ENCODE measurements around the gene LEKR1. TPM values are rescaled to one million over a fixed set of nuclear protein-coding genes. Genes with fewer than 3 reads are reported as not detected.

Gene LEKR1
- total RNA-seq, 1 experiment from 2014 or later = not detected

DNA sequence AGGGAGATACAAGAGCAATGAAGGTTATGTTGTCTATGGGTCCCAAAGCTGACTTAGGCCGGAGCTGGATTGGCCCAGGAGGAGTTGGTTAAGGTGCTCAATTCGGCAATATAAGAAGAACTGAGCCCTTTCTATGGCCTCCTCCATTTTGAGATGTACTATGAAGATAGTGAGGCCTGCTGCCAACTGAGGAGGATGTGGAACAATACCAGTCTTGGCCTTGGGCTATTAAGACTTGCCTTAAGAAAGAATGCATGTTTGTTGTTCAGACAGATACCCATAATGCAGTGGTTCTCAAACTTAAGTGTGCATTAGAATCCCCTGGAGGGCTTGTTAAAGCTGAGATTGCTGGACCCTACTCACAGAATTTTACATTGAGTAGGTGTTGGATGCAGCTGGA is 24.4 kb upstream of the LEKR1 start:
- no peak for DNase-seq (ENCODE audit: low read depth, low spot score)
- in situ Hi-C loops (cut with HindIII; ENCODE audit: low pct_unique_long_range_greater_than_20kb, low sequenced_read_pairs) = no loop called here

DNA sequence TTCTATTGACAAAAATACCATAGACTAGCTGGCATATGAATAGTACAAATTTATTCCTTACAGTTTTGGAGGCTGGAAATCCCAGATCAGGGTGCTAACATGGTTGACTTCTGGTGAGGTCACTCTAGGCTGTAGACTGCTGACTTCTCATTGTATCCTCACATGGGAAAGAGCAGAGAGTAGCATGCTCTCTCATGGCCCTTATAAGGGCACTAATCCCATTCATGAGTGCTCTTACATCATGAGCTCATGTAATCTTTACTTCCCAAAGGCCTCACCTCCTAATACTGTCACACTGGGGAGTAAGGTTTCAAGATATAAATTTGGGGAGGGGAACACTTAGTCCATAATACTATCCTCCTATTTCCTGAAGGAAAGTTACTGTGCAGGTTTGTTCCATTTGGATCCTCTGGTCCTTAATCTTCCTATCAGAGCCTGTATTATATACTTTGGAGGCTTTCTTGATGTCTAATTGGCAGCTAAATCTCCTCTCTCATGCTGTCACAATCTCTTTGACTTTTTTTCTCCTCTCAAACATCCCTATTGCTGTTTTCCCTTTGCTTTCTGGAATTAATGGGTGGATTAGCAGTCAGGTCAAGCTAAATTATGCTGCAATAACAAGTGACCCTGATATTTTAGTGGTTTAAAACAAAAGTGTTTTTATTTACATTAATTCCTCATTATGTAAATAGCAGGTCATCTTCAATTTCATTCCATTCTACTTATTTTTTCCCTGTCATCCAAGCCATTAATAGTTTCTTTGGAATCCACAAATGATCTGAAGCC is 23.1 kb upstream of the LEKR1 start:
- in situ Hi-C loops (cut with HindIII; ENCODE audit: low pct_unique_long_range_greater_than_20kb, low sequenced_read_pairs) = no loop called here
- DNase-seq (ENCODE audit: low read depth, low spot score) = no peak

DNA sequence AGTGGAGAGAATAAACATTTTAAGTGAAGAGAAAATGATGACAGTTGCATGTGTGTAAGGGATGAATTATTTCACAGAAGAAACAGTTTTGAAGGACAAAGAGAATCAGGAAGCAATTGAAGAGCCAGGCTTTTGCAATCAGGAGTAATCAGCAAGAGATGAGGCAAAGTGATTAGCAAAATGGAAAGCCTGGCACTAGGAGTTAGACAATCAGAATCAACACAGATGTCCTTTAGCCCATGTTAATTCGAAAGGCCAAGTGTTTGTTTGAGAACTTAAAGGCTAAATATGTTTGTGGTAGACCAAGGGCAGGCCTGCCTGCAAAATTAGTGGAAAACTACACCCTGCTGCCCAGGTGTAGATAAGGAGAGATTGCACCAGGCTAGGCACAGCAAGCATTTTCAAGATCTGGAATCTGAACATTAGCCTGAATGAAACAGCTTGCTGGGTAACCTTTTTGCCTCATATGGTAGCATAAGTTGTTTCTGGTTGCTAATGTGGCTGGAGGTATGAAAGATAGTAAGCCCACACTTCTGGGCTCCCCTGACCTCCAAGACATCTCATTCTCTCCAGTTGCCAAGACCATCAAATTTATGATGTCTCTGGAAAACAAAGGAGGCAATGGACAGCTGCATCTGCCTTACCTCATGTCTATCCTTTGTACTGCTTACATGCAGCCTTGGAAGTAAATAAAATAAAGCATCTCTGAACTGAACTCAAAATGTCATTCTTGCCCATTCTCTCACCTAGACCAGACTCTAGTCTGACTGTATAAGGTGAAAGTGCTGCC is 22.0 kb upstream of the LEKR1 start:
- in situ Hi-C loops (cut with HindIII; ENCODE audit: low pct_unique_long_range_greater_than_20kb, low sequenced_read_pairs) = no loop called here
- no peak for DNase-seq (ENCODE audit: low read depth, low spot score)

DNA sequence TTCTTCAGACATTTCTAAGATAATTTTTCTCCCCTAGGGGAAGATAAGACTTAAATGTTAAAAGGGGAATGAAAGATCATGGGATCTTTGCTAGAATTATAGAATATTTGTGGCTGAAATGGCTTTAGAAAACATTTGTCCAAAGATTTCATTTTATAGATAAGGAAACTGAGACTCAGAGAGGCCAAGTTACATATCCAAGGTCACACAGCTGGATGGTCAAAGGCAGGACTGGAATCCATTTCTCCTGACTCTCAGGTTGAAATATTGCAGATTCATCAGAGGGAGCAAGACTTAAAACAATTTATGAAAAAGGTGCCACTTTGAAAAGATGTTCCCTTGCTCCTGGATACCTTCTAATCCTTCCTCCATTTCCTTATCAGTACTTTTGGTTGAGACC is 19.5 kb upstream of the LEKR1 start:
- in situ Hi-C loops (cut with HindIII; ENCODE audit: low pct_unique_long_range_greater_than_20kb, low sequenced_read_pairs) = no loop called here
- no peak for DNase-seq (ENCODE audit: low read depth, low spot score)

DNA sequence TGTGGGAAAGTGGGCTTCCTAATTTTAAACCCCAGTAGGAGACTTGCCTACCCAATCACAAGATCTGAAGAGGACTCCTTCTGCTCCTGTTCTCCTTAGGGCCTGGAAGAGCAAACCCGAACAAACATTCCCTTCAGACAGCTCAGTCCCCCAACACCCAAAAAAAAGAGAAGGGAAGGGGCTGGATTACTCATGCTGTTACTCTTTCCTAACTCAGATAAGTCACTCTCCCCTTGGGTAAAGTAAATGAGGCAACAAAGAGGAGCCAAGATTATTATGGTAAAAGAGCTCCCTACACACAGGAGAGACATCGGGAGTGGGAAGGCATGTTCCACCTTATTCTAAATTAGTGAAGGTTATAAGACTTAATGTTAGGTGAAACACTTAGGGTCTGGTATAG is 18.1 kb upstream of the LEKR1 start:
- in situ Hi-C loops (cut with HindIII; ENCODE audit: low pct_unique_long_range_greater_than_20kb, low sequenced_read_pairs) = no loop called here
- DNase-seq (ENCODE audit: low read depth, low spot score) = no peak

DNA sequence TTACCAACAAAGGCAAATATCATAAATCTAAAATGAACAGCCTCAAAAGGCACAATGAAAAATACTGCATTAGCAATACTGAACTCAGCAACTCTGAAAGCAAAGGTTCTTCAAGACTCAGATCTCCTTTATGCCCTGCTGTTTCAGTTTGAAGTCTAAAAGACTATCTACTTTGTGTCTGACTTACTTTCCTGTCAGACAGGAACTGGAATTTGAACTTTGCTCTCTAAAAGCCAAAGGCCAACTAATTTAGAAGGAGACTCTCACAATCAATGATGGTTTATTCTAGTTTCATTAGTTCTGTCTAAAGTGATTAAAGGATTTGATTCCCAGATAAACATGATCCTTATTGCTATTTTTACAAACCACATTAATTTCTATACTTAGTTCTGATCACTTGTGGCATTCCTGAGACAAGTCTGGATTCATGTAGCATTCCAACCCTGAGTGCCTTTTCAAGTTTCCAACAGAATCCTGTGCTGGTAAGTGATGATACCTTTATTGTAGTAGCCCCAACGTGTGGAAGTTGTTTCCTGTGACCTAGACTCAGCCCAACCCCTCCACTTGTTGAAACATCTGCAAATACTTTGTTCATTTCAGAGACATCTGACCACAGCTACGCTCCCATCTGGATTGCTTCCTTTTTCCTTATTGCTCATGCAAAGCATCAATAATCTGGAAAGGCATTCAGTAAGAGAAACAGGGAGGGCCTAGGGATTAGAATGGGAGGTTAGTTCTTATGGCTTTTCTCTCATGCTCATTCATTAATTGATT is 14.9 kb upstream of the LEKR1 start:
- DNase-seq (ENCODE audit: low read depth, low spot score) = no peak
- in situ Hi-C loops (cut with HindIII; ENCODE audit: low pct_unique_long_range_greater_than_20kb, low sequenced_read_pairs) = no loop called here

DNA sequence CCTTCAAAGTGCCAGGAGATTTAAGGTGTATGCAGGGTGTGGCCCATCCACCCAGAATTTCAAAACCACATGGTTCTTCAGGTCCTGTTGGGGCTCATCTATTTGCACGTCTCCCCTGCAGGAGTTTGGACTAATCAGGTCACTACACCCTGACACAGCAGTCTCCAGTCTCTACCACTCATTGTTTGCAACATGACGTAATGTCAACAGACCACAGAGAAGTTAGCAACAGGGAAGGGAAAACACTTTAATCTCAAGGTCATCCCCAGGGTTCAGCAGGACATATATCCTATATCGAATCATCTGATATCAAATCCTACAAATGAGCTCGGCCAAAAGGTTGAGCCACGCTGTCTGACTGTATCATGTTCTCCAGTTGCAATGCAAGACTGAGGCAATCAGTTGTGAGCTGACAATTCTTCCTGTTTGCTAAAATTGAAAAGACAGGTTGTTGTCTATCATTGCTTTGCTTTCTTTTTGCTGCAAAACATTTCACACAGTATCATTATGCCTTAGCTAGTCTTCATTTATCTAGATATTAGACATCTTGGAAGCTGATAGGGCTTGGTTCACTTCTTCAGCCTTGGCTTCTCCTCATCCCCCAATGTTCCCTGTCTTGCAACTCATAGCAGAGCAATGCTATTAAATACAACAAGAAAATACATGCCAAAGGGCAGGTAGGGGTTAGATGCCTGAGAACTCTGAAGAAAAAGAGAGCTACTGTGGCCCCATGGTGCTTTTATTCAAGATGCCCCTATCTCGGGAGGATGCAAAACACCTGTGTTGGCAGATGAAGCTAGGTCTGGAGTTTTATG is 13.4 kb upstream of the LEKR1 start:
- no peak for DNase-seq (ENCODE audit: low read depth, low spot score)
- in situ Hi-C loops (cut with HindIII; ENCODE audit: low pct_unique_long_range_greater_than_20kb, low sequenced_read_pairs) = no loop called here

DNA sequence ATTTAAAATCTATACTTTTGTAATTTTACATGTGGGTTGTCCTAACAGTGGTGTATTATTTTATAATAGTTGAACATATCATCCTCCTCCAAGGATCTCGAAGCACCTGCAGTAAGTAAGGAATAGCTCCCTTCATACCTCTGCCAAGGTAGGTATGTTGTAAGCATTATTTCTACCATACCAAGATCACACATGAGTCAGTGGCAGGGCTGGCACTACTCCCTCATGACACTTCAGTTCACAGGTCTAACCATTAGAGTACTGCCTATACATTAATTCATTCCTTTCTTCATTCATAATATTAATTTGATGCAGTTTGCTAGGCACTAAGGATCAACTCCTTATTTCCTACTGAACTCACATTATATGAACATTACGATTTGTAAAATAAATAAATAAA is 11.9 kb upstream of the LEKR1 start:
- DNase-seq (ENCODE audit: low read depth, low spot score) = no peak
- in situ Hi-C loops (cut with HindIII; ENCODE audit: low pct_unique_long_range_greater_than_20kb, low sequenced_read_pairs) = no loop called here

DNA sequence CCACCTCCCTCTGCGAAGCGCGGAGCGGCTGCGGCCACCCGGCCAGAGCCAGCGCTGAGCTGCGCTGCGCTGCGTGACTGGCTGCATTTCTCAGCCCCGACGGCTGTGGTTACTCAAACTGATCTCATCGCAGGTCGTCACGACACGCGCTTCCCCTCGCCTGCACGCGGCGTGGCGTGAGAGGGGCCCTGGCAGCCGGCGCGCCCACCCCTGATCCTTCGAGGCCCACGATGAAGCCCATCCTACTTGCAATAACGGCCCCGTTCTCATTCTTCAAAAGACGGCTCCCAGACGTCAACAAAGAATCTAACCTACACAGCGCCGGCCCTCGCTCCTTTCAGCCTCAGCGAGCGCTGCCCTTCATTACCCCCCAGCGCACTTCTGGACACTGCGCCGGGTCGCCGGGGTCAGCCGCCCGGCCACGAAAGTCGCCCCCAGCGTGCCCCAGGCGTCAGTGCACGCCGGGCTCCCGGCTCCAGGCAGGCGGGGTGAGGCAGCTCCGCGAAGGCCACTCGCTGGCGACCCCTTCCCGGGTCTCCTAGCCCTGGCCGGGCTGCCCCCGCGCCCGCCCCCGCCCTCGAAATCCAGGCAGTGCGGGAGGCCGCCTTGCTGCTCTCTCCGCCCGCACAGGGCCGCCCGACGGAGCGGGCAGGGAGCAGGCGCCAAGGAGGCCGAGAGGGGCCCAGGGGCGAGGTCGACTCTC is 9.9 kb upstream of the LEKR1 start:
- DNase-seq (ENCODE audit: low read depth, low spot score) = no peak
- in situ Hi-C loops (cut with HindIII; ENCODE audit: low pct_unique_long_range_greater_than_20kb, low sequenced_read_pairs) = no loop called here

DNA sequence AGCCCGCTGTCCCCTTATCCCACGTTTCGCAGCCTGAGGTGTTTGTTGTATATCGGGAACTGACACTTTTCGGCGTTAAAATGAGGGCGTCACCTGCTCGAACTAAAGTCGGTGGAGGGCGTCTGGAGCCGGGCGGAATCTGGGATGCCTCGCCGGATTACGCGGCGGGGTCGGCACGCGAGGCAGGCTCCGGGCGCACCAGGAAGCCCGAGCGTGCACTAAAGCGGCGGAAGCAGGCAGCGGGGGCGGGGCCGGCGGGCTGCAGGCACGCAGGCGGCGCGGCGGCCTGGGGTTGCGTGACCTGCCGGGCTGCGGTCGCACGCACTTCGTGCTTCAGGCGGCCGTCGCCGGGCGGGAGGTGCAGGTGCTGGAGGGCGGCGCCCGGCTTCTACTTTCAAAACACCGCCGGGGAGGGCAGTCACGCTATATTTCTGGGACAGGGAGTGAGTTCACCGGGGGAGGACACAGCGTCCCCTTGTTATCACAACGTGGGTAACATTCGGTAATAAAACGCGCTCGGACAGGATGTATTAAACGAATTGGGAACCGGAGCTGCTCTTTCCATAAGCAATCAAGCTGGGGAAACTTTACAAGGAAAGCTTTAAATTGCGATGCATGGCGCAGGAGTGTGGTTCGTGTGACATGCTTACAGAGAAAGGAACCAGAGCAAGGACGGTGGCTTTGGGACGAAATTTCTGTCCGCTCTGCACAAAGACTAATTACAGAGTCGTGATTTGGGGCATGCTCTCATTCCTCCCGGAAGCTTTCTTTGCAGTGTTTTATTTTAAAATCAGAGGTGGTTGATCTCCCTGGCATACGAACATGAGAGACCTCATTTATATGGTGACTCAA is 9.1 kb upstream of the LEKR1 start:
- DNase-seq (ENCODE audit: low read depth, low spot score) = peak; percentile 51
- in situ Hi-C loops (cut with HindIII; ENCODE audit: low pct_unique_long_range_greater_than_20kb, low sequenced_read_pairs) = no loop called here

DNA sequence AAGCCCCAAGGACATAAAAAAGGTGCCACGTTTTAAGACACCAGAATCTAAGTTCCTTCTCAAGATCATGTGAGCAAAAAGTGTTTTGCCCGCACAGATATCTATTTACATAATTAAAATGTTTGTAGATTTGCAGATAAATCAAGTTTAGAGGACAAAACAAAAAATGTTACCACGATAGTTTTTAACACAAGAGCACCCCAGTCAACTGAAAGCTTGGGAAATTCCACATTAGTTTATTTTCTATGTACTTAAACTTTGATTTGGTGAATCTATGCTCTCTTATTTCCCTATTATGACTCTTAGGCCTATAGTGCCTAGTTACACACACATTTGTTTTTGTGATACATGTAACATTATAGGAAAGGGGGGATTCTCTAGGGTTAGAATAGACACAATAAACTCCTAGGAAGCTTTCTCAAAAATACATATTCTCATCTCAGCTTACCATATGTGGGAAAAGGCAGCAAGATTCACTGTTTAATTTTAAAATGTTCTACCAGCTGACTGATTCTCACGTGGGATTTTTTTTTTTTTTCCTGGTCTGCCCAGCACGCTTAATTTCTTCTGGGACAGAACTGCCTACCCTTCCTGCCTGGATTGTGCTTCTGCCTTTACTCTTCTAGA is 8.4 kb upstream of the LEKR1 start:
- no peak for DNase-seq (ENCODE audit: low read depth, low spot score)
- in situ Hi-C loops (cut with HindIII; ENCODE audit: low pct_unique_long_range_greater_than_20kb, low sequenced_read_pairs) = no loop called here

DNA sequence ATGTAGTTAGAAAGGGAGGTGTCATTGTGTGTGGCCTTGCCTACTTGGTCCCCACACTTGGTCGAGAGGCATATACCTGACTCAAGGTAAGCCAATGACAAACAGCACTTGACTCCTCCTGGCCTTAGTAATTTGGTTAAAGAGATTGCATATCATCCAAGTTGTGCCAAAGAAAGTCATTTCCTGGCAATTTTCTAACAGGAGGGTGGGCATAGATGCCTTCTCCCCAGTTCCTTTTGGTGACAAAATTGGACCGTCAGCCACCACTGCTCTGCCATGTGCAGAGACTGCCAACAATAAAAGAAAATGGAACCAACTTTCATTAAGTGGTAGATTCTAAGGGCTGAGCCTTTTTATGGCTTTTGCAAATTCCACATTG is 7.9 kb upstream of the LEKR1 start:
- in situ Hi-C loops (cut with HindIII; ENCODE audit: low pct_unique_long_range_greater_than_20kb, low sequenced_read_pairs) = no loop called here
- DNase-seq (ENCODE audit: low read depth, low spot score) = no peak

DNA sequence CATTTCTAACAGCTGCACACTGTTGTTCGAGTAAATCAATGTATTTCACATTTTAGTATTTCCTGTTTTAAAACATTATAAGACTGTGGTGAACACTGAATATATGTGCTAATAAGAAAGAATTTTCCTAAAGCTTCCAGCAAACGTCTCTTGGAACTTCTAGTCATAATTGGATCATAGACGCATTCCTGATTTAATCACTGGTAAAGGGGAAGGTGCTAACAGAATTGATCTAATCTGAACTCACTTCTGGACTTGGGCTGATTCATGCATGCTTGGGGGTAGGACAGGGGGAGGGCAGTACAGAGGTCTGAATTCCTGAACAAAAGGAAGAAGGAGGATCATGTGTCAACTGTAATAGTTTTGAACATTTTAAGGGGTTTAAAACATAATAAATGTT is 7.3 kb upstream of the LEKR1 start:
- in situ Hi-C loops (cut with HindIII; ENCODE audit: low pct_unique_long_range_greater_than_20kb, low sequenced_read_pairs) = no loop called here

DNA sequence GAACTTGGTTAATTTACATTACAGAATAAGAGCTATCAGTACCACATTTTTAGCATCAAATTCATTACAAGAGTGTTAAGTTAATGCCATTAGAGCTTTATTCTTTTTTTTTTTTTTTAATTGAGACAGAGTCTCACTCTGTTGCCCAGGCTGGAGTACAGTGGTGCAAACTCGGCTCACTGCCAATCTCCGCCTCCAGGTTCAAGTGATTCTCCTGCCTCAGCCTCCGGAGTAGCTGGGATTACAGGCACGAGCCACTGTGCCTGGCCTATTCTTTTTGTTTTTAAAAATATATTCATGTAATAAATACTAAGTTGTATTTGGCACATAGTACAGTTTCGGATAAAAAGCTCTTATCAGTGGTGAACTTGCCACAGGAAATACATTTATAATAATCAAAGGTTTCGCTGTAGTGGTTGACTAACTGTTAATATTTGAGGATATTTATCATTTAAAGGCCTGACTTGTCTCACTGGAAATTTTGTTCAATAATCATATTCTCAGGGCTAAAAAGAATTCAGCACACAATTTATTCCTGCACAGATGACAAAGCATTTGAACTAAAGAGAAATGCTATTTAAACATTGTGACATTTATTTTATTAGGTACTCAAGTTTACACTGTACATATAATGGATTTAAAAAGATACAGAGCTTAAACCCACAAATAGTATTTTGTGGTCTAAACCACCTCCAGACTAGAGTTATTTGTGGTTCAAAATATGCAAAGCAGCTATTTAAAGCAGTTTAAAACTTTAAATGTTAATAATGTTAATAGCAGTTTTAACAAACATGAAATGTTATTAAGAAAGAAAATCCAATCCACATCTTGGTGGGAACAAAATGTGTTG is 6.1 kb upstream of the LEKR1 start:
- in situ Hi-C loops (cut with HindIII; ENCODE audit: low pct_unique_long_range_greater_than_20kb, low sequenced_read_pairs) = no loop called here
- no peak for DNase-seq (ENCODE audit: low read depth, low spot score)

More for the DNA sequence above, 7.3 kb upstream of the LEKR1 start:
- DNase-seq (ENCODE audit: low read depth, low spot score) = no peak

DNA sequence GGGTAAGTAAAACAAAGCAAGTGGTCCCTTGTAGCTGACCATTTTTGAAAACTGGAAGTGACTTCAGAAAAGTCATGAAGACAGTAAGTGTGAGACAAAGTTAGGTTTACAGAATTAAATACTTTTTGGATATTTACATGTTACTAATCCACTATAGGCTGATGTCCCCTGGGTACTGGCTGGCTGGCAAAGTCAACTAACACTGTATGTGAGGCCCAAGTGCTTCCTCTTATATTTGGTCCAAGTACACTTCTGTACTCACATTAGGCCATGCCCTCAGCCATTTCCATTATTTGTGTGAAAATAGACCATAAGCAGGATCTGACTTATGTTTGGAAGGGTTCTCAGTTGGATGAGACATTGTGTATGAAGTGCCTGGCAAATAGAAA is 5.5 kb upstream of the LEKR1 start:
- in situ Hi-C loops (cut with HindIII; ENCODE audit: low pct_unique_long_range_greater_than_20kb, low sequenced_read_pairs) = no loop called here
- no peak for DNase-seq (ENCODE audit: low read depth, low spot score)
